Glutamatergic neuron (in vitro differentiated cells): ENCODE results near the gene AIMP1. TPM values are rescaled to one million over a fixed set of nuclear protein-coding genes. Genes with fewer than 3 reads are reported as not detected.

Experiments
- DNase-seq: peaks from one replicate; pipeline ENCODE4 v3.0.0; 2022
- H3K27ac Mint-ChIP-seq: one replicate; pipeline ENCODE4 v1.8.0; 2020; ENCODE audit warnings: mild to moderate bottlenecking, mixed read lengths, inconsistent platforms; ENCODE audit not compliant: unreplicated experiment
- H3K27me3 Mint-ChIP-seq: one replicate; pipeline ENCODE4 v1.8.0; 2020; ENCODE audit warnings: mild to moderate bottlenecking, moderate library complexity, mixed read lengths, inconsistent platforms; ENCODE audit not compliant: unreplicated experiment
- H3K36me3 Mint-ChIP-seq: one replicate; pipeline ENCODE4 v1.8.0; 2020; ENCODE audit warnings: mild to moderate bottlenecking, mixed read lengths, inconsistent platforms; ENCODE audit not compliant: unreplicated experiment
- H3K4me1 Mint-ChIP-seq: one replicate; pipeline ENCODE4 v1.8.0; 2020; ENCODE audit warnings: mild to moderate bottlenecking, low read depth, mixed read lengths, inconsistent platforms; ENCODE audit not compliant: unreplicated experiment
- H3K4me3 Mint-ChIP-seq: one replicate; pipeline ENCODE4 v1.8.0; 2020; ENCODE audit warnings: mild to moderate bottlenecking, mixed read lengths, inconsistent platforms; ENCODE audit not compliant: unreplicated experiment
- H3K9me3 Mint-ChIP-seq: one replicate; pipeline ENCODE4 v1.8.0; 2020; ENCODE audit warnings: mild to moderate bottlenecking, moderate library complexity, mixed read lengths, inconsistent platforms; ENCODE audit not compliant: unreplicated experiment
- total RNA-seq: library from RNA; stranded (reverse); fragmentation: NEBNext Ultra II Directional; extraction: Animal tissue kit (Norgen Biotek cat#: 25700); gene quantifications from one replicate; pipeline ENCODE4 v1.2.1, GENCODE V29; 2021; ENCODE audit not compliant: unreplicated experiment
- TF ChIP-seq, protein P1 (sequence below): fragments of 200-600 bp; sonication (generic); IDR thresholded peaks from one replicate; pipeline ENCODE4 v1.5.0; 2021; ENCODE audit not compliant: partially characterized antibody, unreplicated experiment

Gene AIMP1
- total RNA-seq, 1 donor from 2014 or later: 30.2 TPM

- Mint-ChIP-seq H3K36me3 (no peaks in the 10 kb centered on the region), H3K4me1 (no peaks in the 10 kb centered on the region), H3K27ac (no peak overlapping the region), H3K27me3 (no peaks in the 10 kb centered on the region), H3K9me3 (peaks cover 2% of the 10 kb centered on the region), H3K4me3 (no peak overlapping the region)
- TF ChIP-seq, protein P1, sequence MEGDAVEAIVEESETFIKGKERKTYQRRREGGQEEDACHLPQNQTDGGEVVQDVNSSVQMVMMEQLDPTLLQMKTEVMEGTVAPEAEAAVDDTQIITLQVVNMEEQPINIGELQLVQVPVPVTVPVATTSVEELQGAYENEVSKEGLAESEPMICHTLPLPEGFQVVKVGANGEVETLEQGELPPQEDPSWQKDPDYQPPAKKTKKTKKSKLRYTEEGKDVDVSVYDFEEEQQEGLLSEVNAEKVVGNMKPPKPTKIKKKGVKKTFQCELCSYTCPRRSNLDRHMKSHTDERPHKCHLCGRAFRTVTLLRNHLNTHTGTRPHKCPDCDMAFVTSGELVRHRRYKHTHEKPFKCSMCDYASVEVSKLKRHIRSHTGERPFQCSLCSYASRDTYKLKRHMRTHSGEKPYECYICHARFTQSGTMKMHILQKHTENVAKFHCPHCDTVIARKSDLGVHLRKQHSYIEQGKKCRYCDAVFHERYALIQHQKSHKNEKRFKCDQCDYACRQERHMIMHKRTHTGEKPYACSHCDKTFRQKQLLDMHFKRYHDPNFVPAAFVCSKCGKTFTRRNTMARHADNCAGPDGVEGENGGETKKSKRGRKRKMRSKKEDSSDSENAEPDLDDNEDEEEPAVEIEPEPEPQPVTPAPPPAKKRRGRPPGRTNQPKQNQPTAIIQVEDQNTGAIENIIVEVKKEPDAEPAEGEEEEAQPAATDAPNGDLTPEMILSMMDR: no peak
- no peak for DNase-seq
These were observed 38.8 kb downstream of the AIMP1 start for GRCh38 chr4:106355193-106355592.

- no peak for DNase-seq
- Mint-ChIP-seq H3K9me3 (peaks cover 2% of the 10 kb centered on the region), H3K4me3 (no peak overlapping the region), H3K27ac (no peak overlapping the region), H3K4me1 (peaks cover 8% of the 10 kb centered on the region), H3K27me3 (no peaks in the 10 kb centered on the region), H3K36me3 (no peaks in the 10 kb centered on the region)
- TF ChIP-seq, protein P1: no peak
These were observed 42.5 kb downstream of the AIMP1 start for GRCh38 chr4:106358899-106359298.

GRCh38 chr4:106362086-106362825, 45.9 kb downstream of the AIMP1 start:
- TF ChIP-seq, protein P1: no peak
- H3K27ac Mint-ChIP-seq: no peak overlapping the region
- no peaks in the 10 kb centered on the region for H3K27me3 Mint-ChIP-seq
- peaks cover 7% of the 10 kb centered on the region for H3K9me3 Mint-ChIP-seq
- DNase-seq: no peak
- H3K36me3 Mint-ChIP-seq: no peaks in the 10 kb centered on the region
- H3K4me3 Mint-ChIP-seq: no peak overlapping the region
- peaks cover 21% of the 10 kb centered on the region for H3K4me1 Mint-ChIP-seq

GRCh38 chr4:106364282-106364681, 47.9 kb downstream of the AIMP1 start:
- peaks cover 7% of the 10 kb centered on the region for H3K9me3 Mint-ChIP-seq
- peak overlapping the region; percentile 88 for H3K27ac Mint-ChIP-seq
- no peaks in the 10 kb centered on the region for H3K27me3 Mint-ChIP-seq
- peak; percentile 35 for DNase-seq
- TF ChIP-seq, protein P1: no peak
- peak overlapping the region; percentile 51 for H3K4me3 Mint-ChIP-seq
- H3K36me3 Mint-ChIP-seq: no peaks in the 10 kb centered on the region
- H3K4me1 Mint-ChIP-seq: peaks cover 21% of the 10 kb centered on the region

DNA sequence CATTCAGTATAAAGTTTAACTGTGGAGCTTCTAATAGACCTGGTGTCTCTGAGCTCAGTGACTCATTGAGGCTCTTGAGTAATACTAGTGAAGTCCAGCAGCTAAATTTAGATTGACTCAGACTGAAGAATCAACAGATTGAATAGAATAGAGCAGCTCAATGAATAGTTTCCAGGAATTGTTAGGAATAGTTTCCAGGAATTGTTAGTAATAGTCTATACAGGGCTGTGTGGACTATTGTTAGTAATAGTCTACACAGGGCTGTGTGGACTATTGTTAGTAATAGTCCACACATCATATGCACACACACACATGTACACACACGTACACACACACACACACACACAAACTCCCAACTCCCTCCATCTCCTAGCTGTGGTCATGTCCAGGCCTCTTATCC, 49.3 kb downstream of the AIMP1 start:
- no peak overlapping the region for H3K4me3 Mint-ChIP-seq
- peaks cover 5% of the 10 kb centered on the region for H3K9me3 Mint-ChIP-seq
- no peaks in the 10 kb centered on the region for H3K36me3 Mint-ChIP-seq
- DNase-seq: no peak
- H3K27ac Mint-ChIP-seq: peak overlapping the region; percentile 88
- no peaks in the 10 kb centered on the region for H3K27me3 Mint-ChIP-seq
- H3K4me1 Mint-ChIP-seq: peaks cover 19% of the 10 kb centered on the region
- TF ChIP-seq, protein P1: no peak
